Measurements from ENCODE around the gene GRIN1. TPM values are rescaled to one million over a fixed set of nuclear protein-coding genes. Genes with fewer than 3 reads are reported as not detected.
A peak's percentile ranks its signal among the peaks of the same experiment; 100 is the strongest.

GRIN1 gene
- total and polyA plus RNA-seq, 2 donors (not counting 1 experiment from before 2014, with no cell fraction given): 0.04 TPM; not detected in 1

DNA sequence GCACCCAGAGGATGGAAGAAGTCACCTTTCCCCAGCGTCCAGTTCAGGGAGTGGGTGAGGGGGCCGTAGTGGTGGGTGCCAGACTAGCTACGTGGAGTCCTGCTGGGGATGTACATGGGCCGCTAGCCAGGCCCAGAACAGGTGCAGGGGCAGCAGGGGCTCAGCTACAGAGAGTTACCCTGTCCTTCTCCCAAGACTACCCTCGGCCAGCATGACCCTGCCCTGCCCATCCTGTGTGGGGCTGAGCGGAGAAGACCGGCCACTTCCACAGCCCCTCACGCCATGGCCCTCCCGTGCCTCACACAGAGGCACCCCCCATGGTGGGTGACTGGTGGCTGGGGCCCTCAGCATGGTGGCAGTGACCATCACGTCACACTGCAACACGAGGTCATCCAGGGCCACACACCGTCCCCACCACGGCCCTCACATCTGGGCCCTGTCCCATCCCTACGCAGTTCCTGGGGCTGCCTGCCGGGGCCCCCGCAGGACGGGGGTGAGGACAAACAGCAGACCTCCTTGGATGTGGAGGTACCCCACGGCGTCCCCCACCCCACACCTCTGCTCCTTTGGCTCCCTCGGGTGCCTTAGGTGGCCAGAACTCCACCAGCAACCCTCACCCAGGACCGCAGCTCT, 23.4 kb upstream of the GRIN1 start:
- H3K27ac Mint-ChIP-seq: no peak overlapping the region
- Histone ChIP-seq H2AFZ (ENCODE audit: insufficient read depth, low read depth, low read length, poor library complexity, severe bottlenecking) (peak overlapping the region; percentile 91), H3K9ac (ENCODE audit: low read length) (peak overlapping the region; percentile 76), H3K27ac (ENCODE audit: low read length in 2 of 2) (peak overlapping the region; percentile 55 to 83), H3K9me3 (ENCODE audit: control extremely low read depth in 1 of 3, control insufficient read depth in 2 of 3, insufficient read depth in 1 of 3, low read length in 2 of 3) (no peaks in the 10 kb centered on the region), H3K4me3 (ENCODE audit: control extremely low read depth in 1 of 5, extremely low read depth in 1 of 5, insufficient read depth in 1 of 5, low read depth in 2 of 5, low read length in 4 of 5) (peak overlapping the region in 1 of 5 experiments; percentile 70), H3K36me3 (replicated peaks in 1 of 2; ENCODE audit: control extremely low read depth in 1 of 2, control insufficient read depth in 1 of 2, extremely low read depth in 1 of 2, insufficient read depth in 2 of 2, low read length in 1 of 2) (peaks cover 0 to 22% of the 10 kb centered on the region in 2 experiments), H3K79me2 (ENCODE audit: control insufficient read depth, insufficient read depth, low read length) (peaks cover 14% of the 10 kb centered on the region), H3K4me2 (replicated peaks; ENCODE audit: low read depth, low read length, poor library complexity, severe bottlenecking) (peak overlapping the region; percentile 100), H3K4me1 (ENCODE audit: control insufficient read depth in 2 of 2, insufficient read depth in 2 of 2, low read length in 2 of 2) (peaks cover 17 to 28% of the 10 kb centered on the region in 2 donors), H3K27me3 (replicated peaks in 1 of 4; ENCODE audit: control extremely low read depth in 1 of 4, control insufficient read depth in 3 of 4, insufficient read depth in 4 of 4, low read length in 3 of 4) (no peaks in the 10 kb centered on the region), H4K20me1 (ENCODE audit: control insufficient read depth, insufficient read depth, low read length, poor library complexity, severe bottlenecking) (peaks cover 9% of the 10 kb centered on the region)
- ATAC-seq (ENCODE audit: low read depth) (no peak), DNase-seq (no peak)
- no peak for TF ChIP-seq EZH2 (IDR thresholded peaks at IDR 0.05; ENCODE audit: borderline replicate concordance, insufficient read depth, low read depth, low read length, poor library complexity, severe bottlenecking)
- TF ChIP-seq, protein P1, sequence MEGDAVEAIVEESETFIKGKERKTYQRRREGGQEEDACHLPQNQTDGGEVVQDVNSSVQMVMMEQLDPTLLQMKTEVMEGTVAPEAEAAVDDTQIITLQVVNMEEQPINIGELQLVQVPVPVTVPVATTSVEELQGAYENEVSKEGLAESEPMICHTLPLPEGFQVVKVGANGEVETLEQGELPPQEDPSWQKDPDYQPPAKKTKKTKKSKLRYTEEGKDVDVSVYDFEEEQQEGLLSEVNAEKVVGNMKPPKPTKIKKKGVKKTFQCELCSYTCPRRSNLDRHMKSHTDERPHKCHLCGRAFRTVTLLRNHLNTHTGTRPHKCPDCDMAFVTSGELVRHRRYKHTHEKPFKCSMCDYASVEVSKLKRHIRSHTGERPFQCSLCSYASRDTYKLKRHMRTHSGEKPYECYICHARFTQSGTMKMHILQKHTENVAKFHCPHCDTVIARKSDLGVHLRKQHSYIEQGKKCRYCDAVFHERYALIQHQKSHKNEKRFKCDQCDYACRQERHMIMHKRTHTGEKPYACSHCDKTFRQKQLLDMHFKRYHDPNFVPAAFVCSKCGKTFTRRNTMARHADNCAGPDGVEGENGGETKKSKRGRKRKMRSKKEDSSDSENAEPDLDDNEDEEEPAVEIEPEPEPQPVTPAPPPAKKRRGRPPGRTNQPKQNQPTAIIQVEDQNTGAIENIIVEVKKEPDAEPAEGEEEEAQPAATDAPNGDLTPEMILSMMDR (IDR thresholded peaks at IDR 0.05): no peak
- peak overlapping the region; percentile 72 for H3K4me3 Mint-ChIP-seq
- intact Hi-C loops (cut with micrococcal nuclease): loop anchor here (2.0 kb wide), 1 partner anchor 29 kb away; the partner anchor contains the start of gene MAN1B1
- H3K27me3 Mint-ChIP-seq: no peaks in the 10 kb centered on the region
- CTCF ChIA-PET: interaction anchor here (1.0 to 2.0 kb wide), 6 partner anchors 10 to 121 kb away, joined by 3 to 7 read pairs (median 4); partner anchors contain the start of genes RNF224 and SSNA1
- POLR2A ChIA-PET: interaction anchor here (0.6 to 1.3 kb wide), 6 partner anchors 14 to 125 kb away, joined by 3 to 5 read pairs (median 3); partner anchors contain the start of genes ANAPC2, SSNA1 and TUBB4B
- peaks cover 22% of the 10 kb centered on the region for H3K4me1 Mint-ChIP-seq
- 89% methylated on average over 21 of the region's 21 CpGs for WGBS (ENCODE audit: insufficient coverage)
- H3K9me3 Mint-ChIP-seq (ENCODE audit: insufficient read depth): no peaks in the 10 kb centered on the region

DNA sequence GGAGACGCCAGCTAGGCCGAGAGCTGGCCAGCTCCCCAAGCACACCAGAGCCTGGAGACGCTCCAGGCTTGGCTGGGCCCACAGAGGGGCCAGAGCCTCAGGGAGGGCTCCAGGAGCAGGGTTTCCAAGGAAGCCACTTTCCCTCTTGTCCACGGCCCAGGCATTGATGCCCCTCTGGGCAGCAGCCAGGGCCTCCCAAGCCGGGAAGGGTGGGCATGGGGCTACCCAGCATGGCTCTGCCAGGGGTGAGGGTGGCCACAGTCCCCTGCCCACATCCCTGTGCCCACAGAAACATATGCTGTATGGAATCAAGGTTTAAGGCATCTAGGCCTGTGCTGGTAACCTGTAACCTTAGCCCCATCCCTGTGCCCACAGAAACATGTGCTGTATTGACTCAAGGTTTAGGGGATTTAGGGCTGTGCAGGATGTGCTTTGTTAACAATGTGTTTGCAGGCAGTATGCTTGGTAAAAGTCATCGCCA, 22.9 kb upstream of the GRIN1 start:
- H4K20me1 ChIP-seq (ENCODE audit: control insufficient read depth, insufficient read depth, low read length, poor library complexity, severe bottlenecking): peaks cover 9% of the 10 kb centered on the region
- TF ChIP-seq, protein P1 (IDR thresholded peaks at IDR 0.05): no peak
- TF ChIP-seq EZH2 (IDR thresholded peaks at IDR 0.05; ENCODE audit: borderline replicate concordance, insufficient read depth, low read depth, low read length, poor library complexity, severe bottlenecking): no peak
- intact Hi-C loops (cut with micrococcal nuclease): no loop called here
- H3K27me3 ChIP-seq (replicated peaks in 1 of 4; ENCODE audit: control extremely low read depth in 1 of 4, control insufficient read depth in 3 of 4, insufficient read depth in 4 of 4, low read length in 3 of 4): no peaks in the 10 kb centered on the region
- peaks cover 0 to 17% of the 10 kb centered on the region in 2 experiments for H3K36me3 ChIP-seq (replicated peaks in 1 of 2; ENCODE audit: control extremely low read depth in 1 of 2, control insufficient read depth in 1 of 2, extremely low read depth in 1 of 2, insufficient read depth in 2 of 2, low read length in 1 of 2)
- H2AFZ ChIP-seq (ENCODE audit: insufficient read depth, low read depth, low read length, poor library complexity, severe bottlenecking): no peak overlapping the region
- peaks cover 14% of the 10 kb centered on the region for H3K79me2 ChIP-seq (ENCODE audit: control insufficient read depth, insufficient read depth, low read length)
- H3K4me3 Mint-ChIP-seq: no peak overlapping the region
- H3K4me1 ChIP-seq (ENCODE audit: control insufficient read depth in 2 of 2, insufficient read depth in 2 of 2, low read length in 2 of 2): peaks cover 20 to 33% of the 10 kb centered on the region in 2 donors
- no peaks in the 10 kb centered on the region for H3K27me3 Mint-ChIP-seq
- H3K4me1 Mint-ChIP-seq: peaks cover 19% of the 10 kb centered on the region
- no peak overlapping the region for H3K4me3 ChIP-seq (ENCODE audit: control extremely low read depth in 1 of 5, extremely low read depth in 1 of 5, insufficient read depth in 1 of 5, low read depth in 2 of 5, low read length in 4 of 5)
- WGBS (ENCODE audit: insufficient coverage): 80% methylated on average over 5 of the region's 6 CpGs
- ChIA-PET POLR2A (no interaction called here), CTCF (interaction anchor here (1.3 to 2.0 kb wide), 3 partner anchors 10 to 121 kb away, joined by 3 to 7 read pairs (median 5); partner anchors contain the start of gene RNF224)
- peak; percentile 29 for DNase-seq
- ATAC-seq (ENCODE audit: low read depth): no peak
- H3K9me3 ChIP-seq (ENCODE audit: control extremely low read depth in 1 of 3, control insufficient read depth in 2 of 3, insufficient read depth in 1 of 3, low read length in 2 of 3): no peaks in the 10 kb centered on the region
- no peak overlapping the region for H3K27ac Mint-ChIP-seq
- no peak overlapping the region for H3K9ac ChIP-seq (ENCODE audit: low read length)
- H3K27ac ChIP-seq (ENCODE audit: low read length in 2 of 2): no peak overlapping the region
- H3K9me3 Mint-ChIP-seq (ENCODE audit: insufficient read depth): no peaks in the 10 kb centered on the region
- no peak overlapping the region for H3K4me2 ChIP-seq (replicated peaks; ENCODE audit: low read depth, low read length, poor library complexity, severe bottlenecking)
